ENCODE measurements around the gene TRPM2.

The TRPM2 gene

DNA sequence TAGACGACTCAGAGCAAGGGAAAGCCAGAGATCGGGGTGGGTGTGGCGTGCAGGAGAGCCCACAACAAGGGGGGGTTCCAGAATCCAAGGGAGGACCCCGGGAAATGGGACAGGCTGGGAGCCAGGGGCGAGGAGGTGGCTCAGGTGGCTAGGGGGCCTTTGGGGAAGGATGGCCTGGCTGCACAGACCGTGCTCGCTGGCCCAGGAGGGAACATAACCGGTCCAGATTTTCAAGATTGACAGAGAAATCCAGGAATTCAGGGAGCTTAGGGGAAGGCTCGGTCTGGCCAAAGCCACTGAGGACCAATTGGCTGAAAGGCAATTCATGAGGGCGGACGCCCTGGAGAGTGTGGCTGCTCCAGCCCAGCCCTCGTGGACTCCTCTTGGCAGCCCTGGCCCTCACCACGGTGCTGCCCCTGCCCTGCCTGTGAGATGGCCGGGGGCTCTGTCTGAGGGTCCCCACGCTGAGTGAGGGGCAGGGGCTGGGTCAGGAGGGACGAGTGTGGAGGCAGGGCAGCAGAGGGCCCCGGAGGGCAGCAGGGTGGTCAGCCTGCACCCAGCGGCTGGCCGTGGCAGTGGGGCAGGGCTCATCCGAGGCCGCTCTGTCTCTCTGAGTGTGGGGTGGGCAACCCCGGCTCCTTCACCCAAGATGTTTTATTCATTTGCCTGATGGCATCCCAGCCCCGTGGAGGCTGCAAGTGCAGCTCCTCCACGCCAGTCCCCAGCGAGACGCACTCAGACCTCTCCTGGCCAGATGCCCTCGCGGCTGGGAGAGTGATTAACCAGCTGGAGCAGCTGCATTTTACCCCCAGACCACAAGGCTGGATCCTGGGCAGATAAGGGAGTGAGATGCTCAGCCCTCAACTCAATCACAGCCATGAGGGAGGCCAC, 96.3 kb downstream of the TRPM2 start:
- DNase-seq = no peak

DNA sequence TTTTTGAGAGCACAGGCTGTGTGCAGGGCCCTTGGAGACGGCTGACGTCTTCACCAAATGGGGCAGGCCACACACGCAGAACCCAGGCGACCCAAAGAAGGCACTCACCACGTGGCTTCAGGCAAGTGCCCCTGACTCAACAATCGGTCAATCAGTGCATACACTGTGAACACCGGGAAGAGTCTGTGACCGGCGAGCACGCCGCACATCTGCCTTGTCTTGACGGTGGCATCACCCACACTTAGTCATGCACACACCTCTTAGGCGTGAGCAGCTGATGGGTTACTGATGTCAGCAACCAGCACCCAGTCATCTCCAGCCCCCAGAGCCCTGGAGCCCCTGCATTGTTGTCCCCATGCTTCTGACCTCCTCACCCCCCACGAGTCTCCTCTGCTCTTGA, 97.0 kb downstream of the TRPM2 start:
- DNase-seq = no peak

DNA sequence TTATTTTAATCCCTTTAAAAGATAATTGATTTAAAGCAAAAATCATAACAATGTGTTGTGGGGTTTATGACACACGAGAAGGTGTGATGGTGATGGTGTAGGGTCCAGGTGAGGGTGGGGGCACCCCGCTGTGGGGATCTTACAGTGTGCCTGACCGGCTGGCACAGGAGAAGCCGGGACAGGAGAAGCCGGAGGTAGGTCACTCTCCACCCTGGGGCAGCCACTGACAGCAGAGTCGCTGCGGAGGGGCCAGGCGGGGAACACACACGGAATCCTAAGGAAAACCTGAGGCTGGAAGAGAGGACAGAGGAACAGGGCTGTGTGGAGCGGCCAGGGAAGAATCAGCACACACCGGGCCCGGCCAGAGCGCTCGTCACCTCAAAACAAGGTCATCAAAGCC, 97.6 kb downstream of the TRPM2 start:
- no peak for DNase-seq

DNA sequence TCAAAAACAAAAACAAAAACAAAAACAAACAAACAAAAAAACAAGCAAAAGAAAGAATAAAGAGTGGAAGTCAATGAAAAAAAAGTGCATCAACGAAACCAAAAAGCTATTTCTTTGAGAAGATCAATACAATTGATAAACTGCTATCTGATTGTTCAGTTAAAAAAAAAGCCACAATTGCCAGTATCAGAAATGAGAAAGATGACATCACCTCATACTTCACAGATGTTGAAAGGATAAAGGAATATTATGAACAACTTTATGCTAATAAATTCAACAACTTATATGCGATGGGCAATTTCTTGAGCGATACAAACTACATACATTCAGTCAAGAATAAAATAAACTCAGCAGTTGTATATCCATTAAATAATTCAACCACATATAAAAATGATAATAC, 99.7 kb downstream of the TRPM2 start:
- DNase-seq = no peak

DNA sequence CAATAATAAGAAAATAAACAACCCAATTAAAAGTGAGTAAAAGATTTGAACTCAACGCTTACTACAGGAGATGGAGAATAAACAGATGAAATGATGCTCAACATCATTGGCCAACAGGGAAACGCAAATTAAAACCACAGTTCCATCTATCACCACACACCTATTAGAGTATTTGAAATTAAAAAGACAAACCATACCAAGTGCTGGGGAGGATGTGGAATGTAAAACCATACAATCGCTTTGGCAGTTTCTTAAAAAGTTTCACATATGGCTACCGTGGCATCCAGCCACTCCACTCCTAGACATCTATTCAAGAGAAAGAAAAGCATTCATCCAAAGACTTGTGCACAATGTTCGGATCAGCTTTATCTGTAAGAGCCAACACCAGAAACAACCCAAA, 100.6 kb downstream of the TRPM2 start:
- no peak for DNase-seq

DNA sequence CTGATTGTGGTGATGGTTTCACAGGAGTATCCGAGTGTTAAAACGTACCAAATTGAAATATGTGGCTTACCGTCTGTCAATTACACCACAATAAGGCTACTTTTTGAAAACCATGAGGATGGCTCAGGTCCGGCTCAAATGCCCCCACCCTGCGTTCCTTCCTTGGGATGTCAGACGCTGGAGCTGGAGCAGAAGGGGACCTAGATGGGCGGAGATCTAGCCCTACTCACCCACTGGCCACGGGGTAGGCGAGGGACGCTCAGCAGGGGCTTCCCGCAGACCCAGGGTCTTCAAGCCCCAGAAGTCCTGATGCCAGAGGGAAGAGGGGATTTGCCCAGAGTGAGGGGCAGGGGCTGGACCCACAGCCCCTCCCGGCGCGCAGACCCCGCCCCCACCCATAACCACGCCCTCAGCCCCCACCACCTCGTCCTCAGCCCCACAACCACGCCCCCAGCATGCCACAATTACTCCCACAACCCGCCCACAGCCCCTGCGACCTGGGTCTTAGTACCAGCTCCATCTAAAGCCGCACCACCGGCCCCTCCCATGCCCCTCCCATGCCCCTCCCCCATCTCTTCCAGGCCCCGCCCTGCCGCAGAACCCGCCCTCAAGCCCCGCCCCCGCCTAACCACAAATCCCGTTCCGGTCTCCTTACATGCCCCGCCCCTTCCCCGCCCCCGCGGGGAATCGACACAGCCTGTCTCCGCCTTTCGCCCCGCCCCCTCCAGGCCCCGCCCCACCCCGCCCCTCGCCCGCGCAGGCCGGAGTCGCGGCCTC, 101.5 kb downstream of the TRPM2 start, which contains the start of gene LRRC3:
Gene LRRC3 (plus strand): TSS at position 764 of the 777 bp plus-strand sequence. CDS start 1,135 bp downstream, outside the sequence.
- peak; percentile 93 for DNase-seq

DNA sequence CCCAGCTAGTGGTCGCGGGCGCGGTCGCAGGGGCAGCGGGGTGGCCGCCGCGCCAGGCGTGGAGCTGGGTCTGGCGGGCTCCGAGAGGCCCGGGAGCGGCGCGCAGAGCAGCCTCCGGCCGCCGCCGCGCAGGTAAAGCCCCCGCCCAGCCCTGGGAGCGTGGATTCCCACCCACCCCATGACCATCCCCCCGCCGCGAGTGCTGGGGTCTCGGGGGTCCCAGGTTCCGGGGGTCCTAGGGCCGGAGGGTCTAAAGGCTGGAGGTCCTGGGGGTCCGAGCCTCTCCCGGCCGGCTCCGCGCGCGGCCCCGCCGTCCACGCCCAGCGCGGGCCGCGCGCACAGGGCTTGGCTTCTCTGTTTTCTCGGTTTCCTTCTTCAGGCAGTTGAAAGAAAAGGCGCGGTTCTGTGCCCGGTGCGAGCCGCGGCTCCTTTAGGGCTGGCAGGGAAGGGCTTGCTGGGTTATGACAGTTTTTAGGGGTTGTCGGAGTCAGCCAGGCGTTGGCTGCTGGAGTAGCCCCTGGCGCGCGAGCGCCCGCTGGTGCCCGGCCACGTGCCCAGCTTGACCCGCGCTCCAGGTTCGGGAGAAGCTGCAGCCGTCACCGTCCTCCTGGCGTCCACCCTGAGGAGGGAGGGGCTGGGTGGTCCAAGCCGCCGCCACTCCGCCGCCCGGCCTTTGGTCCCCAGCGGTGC, 102.2 kb downstream of the TRPM2 start:
- no peak for DNase-seq

DNA sequence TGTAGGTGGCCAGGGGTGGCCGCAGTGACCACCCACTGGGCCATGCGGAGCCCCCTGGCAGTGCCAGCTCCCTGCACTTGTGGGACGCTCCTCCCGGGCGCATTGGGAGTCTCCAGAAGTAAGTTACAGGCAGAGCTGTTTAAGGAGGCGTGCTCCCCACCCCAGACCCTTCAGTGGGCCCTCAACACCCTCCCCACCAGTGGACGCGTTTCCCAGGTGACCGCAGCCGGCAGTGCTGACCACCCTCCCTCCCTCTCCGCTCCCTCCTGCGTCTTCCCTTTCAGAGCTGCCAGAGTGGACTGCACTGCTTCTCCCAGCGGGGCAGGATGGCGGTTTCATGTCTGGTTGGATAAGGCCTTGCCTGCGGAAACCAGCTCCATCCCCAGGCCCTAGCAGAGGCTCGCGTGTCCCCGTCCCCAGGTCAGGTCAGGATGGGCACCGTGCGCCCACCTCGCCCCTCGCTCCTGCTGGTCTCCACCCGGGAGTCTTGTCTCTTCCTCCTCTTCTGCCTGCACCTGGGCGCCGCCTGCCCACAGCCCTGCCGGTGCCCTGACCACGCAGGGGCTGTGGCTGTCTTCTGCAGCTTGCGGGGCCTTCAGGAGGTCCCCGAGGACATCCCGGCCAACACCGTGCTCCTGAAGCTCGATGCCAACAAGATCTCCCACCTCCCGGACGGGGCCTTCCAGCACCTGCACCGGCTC, 102.9 kb downstream of the TRPM2 start:
- no peak for DNase-seq

DNA sequence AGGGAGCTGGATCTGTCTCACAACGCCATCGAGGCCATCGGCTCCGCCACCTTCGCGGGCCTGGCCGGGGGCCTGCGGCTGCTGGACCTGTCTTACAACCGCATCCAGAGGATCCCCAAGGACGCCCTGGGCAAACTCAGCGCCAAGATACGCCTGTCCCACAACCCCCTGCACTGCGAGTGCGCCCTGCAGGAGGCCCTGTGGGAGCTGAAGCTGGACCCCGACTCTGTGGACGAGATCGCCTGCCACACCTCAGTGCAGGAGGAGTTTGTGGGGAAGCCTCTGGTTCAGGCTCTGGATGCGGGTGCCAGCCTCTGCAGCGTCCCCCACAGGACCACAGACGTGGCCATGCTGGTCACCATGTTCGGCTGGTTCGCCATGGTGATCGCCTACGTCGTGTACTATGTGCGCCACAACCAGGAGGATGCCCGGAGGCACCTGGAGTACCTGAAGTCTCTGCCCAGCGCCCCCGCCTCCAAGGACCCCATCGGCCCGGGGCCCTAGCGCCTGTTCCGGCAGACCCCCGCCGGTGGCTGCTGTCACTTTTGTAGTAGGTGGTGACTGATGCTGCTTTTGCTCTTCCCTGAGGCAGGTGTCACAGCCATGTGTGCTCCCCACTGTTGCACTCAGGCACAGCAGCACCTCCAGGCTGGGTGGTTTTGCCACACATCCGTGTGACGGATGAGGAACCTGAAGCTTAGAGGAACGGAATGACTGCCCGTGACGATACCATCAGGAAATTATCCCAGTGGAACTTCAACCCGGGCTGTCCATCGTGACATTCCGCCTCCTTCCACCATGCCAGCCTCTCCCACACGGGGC, 103.7 kb downstream of the TRPM2 start:
- no peak for DNase-seq

DNA sequence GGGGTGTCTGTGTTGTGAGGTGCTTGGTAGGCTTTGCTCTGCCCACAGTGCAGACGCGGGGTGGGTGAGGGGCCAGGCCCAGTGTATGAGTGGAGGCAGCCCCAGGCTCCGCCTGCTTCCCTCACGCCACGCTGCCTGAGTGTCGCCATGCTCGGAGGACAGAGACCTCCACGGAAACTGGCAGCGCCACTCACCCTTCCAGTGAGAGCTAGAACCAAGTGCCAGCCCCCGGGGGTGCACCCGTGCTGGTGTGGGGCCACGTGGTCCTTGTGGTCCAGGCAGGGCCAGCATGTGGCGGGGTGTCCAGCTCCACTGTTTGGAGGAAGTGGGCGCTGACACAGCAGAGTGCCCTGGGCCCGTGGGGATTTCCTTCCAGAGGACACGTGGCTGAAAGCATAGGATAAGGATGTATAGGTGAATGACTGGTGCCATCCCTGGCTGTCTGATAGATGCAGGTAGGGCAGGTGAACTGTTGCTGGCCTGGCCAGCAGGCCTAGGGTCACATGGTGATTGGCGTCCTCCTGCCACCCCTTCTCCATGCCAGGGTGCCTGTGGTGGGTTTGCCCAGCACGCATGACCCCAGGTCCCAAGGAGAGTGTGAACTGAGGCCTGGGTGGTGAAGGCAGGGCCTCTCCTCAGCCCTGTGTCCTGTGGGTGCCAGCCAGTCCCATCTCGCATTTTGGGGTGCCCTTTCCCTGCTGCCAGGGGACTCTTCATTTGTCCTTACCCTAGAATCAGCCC, 105.7 kb downstream of the TRPM2 start:
- no peak for DNase-seq

DNA sequence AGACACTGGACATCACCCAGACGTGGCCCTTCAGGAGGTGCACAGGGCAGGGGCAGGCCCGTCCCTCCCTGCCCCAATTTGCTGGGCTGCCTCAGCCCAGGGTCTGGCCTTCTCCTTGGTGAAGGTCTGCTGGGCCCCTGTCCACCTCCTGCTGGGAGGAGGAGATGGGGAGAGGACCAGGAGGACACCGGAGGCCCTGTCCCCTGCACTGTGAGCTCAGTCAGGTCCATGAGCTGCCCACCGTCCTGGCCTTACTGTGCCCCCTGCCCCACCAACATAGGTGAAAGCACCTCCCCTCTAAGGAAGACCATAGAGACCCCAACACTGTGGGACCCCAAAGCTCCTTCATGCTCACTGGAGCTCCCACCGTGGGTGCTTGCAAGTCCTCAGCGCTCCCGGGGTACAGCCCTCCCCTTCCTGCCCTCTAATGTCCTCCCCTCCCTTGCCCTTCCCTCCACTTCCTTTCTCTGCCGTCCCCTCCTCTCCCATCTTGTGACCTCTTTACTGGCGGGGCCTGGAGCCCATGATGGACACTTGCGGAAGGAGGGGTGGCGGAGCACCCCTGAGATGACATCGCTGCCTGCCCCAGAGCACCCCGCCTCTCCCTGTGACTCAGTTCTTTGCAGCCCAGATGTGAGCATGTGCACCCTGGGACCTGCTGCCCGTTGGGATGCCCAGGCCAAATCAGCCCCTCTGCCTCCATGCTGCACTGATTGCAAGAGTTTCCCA, 106.5 kb downstream of the TRPM2 start:
- DNase-seq = no peak

DNA sequence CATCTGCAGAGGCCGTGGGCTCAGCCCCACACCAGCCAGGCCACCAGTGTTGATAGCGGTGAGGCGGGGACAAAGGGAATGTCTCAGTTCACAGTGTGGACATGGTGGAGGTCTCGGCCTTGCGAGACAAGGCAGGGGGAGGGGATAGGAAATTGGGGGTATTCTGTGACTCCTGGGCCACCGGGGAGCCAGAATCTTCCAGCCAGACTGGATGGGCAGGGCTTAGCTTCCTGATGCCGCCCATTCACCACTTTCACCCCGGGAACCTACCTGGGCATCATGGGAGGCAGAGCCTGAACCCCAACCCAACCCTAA, 107.0 kb downstream of the TRPM2 start:
- DNase-seq = no peak

DNA sequence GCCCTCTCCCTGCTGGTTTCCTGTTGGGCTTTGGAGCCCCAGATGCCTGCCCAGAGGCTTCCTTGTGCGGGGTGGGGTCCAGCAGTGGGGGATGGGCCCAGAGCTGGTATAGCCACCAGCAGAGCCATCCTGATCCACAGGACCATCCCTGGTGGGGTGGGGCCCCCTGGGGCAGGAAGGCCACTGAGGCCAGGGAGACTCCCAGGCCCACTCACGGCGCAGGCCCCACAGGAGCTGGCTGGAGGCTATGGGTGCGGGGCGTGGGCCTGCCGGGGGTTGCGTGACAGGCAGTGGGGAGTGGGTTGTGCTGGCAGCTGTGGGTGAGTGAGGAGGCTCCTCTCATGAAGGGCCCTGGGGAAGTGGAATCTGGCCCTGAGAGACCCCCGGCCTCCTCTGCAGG, 107.6 kb downstream of the TRPM2 start:
- no peak for DNase-seq

DNA sequence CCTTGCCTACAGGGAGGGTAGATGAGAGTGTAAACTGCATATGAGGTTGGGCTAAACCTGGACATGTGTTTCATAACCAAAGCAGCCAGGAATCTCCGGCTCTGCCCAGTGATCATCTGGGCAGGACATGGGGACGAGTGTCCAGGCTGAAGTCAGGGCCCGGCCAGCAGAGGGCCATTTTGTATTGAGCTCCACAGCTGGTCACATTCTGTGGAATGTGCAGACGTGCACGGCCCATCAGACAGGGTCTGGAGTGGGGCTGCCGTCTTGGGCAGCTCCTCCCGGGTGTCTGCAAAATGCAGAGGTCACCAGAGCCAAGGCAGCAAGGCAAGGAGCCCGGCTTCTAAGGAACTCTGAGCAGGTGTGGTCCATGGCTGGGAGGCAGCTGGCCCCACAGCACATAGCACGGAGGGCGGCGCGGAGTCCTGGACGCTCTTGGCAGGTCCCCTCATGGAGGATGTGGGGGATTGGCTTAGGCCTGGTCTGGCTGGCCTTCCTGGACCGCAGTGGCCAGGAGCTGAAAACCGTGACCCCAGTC, 108.1 kb downstream of the TRPM2 start:
- DNase-seq = no peak

DNA sequence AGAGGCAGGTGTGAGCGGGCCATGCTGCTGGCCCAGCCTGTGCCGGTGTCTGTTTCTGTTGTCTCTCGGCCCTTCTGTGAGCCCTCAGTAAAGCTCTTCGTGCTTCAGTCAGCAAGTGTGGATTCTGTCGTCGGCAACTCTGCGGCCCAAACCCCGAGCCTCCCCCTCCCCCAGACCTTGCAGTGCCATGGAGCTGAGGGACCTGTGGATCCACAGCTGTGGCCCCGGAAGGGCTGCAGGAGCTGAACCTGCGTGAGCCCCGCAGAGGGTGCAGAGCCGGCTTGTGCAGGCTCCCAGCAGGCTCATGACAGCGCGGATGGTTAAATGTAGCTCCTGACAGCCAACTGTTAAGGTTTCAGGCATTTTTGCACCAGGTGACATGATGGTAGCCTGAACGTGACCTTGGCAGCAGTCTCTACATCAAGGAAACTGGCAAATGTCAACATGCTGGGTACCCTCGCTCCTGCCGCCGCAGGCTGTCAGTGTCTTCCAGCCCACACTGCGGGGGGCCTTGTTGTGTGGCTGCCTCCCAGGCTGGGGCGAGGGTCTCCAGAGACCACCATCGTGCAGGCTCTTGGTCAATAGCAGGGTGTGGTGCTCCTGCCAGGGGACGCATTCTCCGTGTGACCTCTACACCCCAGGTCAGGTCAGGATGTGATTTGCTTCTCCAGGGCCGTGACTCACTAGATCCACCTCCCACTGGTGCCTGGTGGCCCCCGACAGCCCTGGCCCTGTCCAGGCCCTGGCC, 108.8 kb downstream of the TRPM2 start:
- no peak for DNase-seq

DNA sequence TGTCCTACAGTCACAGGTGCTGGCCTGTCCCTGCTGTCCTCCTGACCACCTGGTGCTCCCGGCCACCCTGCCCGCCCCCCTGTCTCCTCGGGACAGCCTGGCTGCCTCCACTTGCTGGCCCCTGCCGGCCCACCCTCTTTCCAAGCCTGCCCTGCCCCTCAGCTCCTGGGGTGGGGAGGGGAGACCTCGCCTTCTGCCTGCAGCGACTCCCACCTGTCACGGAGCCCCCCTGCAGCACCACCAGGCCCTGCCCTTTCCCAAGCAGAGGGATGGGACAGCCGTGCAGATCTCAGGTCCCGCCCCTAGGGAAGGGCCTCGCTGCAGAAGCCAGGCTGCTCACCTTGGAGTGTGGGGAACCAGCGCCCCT, 109.4 kb downstream of the TRPM2 start:
- no peak for DNase-seq

DNA sequence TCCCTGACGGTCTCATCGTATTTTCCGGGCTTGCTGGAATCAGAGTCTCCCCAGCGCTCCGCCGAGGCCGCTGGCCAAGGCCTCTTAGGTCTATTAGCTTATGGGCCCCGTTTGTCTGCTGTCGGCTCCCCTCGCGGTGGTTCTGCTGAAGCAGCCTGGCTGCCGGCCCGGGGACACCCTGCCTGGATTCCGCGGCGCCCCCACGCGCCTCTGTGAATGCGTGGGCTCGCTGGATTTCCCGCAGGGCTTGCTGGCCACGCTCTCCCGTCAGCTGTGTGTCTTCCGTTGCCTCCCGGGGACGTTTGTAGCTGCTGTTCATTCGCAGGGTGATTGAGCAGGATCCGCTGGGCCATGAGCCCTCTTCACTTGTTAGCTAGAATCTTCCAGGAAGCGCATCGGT, 110.3 kb downstream of the TRPM2 start:
- no peak for DNase-seq

DNA sequence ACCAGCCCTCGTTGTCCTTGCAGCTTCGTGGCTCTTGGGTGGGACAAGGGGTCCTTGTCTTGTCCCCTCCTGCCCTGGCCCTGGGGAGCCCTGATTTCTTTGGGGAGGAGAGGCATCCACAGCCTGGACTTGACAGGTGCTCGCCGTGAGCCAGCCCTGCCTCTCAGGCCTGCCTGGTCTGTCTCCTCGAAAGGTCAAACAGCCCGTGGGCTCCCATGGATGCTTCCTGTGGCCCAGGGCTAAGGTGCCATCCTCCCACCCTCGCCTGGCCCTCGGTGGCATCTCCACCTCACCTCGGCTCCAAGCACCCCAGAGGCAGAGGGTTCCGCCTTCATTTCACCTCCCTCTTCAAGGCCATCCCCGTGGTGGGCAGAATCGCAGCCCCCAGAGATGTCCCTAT, 110.9 kb downstream of the TRPM2 start:
- DNase-seq = no peak

DNA sequence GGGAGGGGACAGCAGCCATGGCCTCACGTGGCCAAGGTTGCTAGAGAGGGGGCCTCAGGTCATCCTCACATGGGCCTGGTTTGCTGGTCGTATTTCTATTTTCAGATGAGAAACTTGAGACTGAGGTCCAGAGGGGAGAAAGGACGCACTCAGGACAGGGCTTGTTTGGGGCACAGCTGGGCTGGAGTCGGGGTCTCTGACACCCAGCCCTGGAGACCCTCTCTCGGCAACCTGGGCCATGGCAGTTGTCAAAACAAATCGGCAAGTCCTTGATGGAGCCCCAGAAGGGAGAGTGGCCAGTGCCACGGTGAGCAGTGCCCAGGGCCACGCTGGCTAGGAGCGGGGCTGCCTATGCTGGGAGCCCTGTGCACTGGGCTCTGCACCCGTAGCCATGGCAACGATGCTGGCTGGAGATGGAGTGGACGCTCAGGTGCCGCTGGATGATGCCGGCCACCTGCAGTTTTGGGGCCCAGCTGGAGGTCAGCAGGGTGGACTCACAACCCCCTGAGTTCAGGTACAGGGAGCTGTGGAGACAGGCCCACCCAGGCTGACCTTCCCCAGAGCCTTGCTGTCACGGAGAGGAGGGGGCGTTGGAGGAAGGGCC, 113.0 kb downstream of the TRPM2 start:
- no peak for DNase-seq

Data from NCI-H82 (cell line).